ENCODE measurements around the gene COL4A2. TPM values are rescaled to one million over a fixed set of nuclear protein-coding genes. Genes with fewer than 3 reads are reported as not detected.

The COL4A2 gene
- total RNA-seq, 2 donors from 2014 or later, result 999 to 1,135 TPM

DNA sequence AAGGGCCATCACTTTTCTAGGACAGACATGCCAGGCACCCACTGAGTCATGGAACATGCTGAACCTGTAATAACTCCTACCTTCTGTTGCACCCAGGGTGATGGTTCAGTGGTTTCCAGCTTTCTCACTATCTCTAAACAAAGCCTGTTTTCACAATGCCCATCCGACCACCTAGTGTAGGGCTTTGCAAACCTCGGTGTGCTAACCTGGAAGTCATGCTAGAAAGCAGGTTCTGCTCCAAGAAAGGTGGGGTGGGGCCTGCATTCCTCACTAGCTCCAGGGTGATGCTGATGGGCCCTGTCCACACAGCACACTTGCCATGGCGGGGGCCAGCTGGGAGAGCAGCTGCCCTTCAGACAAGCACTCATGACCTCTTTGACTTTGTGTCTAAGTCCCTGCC lies 43.4 kb downstream of the COL4A2 start:
- H3K9me3 ChIP-seq, result no peaks in the 10 kb centered on the region
- H3K4me1 ChIP-seq (ENCODE audit: control insufficient read depth in 1 of 2, low read depth in 2 of 2), result peaks cover 27 to 94% of the 10 kb centered on the region in 2 donors
- TF ChIP-seq, protein P1, sequence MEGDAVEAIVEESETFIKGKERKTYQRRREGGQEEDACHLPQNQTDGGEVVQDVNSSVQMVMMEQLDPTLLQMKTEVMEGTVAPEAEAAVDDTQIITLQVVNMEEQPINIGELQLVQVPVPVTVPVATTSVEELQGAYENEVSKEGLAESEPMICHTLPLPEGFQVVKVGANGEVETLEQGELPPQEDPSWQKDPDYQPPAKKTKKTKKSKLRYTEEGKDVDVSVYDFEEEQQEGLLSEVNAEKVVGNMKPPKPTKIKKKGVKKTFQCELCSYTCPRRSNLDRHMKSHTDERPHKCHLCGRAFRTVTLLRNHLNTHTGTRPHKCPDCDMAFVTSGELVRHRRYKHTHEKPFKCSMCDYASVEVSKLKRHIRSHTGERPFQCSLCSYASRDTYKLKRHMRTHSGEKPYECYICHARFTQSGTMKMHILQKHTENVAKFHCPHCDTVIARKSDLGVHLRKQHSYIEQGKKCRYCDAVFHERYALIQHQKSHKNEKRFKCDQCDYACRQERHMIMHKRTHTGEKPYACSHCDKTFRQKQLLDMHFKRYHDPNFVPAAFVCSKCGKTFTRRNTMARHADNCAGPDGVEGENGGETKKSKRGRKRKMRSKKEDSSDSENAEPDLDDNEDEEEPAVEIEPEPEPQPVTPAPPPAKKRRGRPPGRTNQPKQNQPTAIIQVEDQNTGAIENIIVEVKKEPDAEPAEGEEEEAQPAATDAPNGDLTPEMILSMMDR (IDR thresholded peaks at IDR 0.05), result no peak
- H3K27me3 ChIP-seq (replicated peaks; ENCODE audit: insufficient read depth), result no peaks in the 10 kb centered on the region
- no peak for ATAC-seq (ENCODE audit: insufficient number of reproducible peaks, low FRiP score, low read depth)
- H3K4me3 ChIP-seq, result no peak overlapping the region
- peak overlapping the region; percentile 96 for H3K27ac ChIP-seq
- no peak for DNase-seq (ENCODE audit: low spot score)
- H3K36me3 ChIP-seq, result peaks cover 6% of the 10 kb centered on the region

GRCh38 chr13:110351636-110352420 lies 44.7 kb downstream of the COL4A2 start:
- H3K27me3 ChIP-seq (replicated peaks; ENCODE audit: insufficient read depth), result no peaks in the 10 kb centered on the region
- H3K4me1 ChIP-seq (ENCODE audit: control insufficient read depth in 1 of 2, low read depth in 2 of 2), result peaks cover 23 to 93% of the 10 kb centered on the region in 2 donors
- TF ChIP-seq, protein P1 (IDR thresholded peaks at IDR 0.05), result no peak
- no peak for ATAC-seq (ENCODE audit: insufficient number of reproducible peaks, low FRiP score, low read depth)
- H3K27ac ChIP-seq, result peak overlapping the region; percentile 96
- H3K36me3 ChIP-seq, result no peaks in the 10 kb centered on the region
- no peaks in the 10 kb centered on the region for H3K9me3 ChIP-seq
- no peak overlapping the region for H3K4me3 ChIP-seq
- DNase-seq (ENCODE audit: low spot score), result no peak

DNA sequence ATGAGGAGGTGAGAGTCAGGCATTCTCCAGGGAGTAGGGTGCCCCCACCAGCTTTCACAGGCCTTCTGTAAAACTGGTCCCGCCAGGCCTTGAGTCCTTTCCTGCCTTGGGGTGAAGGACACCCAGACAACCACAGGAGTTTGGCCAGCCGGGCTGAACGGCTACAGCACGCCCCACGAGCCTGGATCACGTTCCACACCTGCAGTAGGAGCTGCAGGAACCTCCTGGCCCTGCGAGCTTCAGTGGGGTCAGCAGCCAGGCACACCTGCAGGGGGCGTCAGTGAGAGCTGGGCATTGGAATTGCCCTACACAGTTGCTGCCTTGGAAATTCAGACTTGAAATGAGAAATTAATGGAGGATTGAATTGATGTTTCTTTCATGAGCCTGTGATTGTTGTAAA lies 45.7 kb downstream of the COL4A2 start:
- H3K27me3 ChIP-seq (replicated peaks; ENCODE audit: insufficient read depth), result no peaks in the 10 kb centered on the region
- peaks cover 22 to 94% of the 10 kb centered on the region in 2 donors for H3K4me1 ChIP-seq (ENCODE audit: control insufficient read depth in 1 of 2, low read depth in 2 of 2)
- no peaks in the 10 kb centered on the region for H3K36me3 ChIP-seq
- TF ChIP-seq, protein P1 (IDR thresholded peaks at IDR 0.05), result no peak
- peak overlapping the region; percentile 31 to 96 for H3K27ac ChIP-seq
- no peak overlapping the region for H3K4me3 ChIP-seq
- DNase-seq (ENCODE audit: low spot score) (no peak), ATAC-seq (ENCODE audit: insufficient number of reproducible peaks, low FRiP score, low read depth) (no peak)
- no peaks in the 10 kb centered on the region for H3K9me3 ChIP-seq

- Histone ChIP-seq H3K36me3 (peaks cover 4% of the 10 kb centered on the region), H3K27ac (peak overlapping the region; percentile 65 to 96), H3K9me3 (no peaks in the 10 kb centered on the region), H3K4me1 (ENCODE audit: control insufficient read depth in 1 of 2, low read depth in 2 of 2) (peaks cover 18 to 87% of the 10 kb centered on the region in 2 donors), H3K27me3 (replicated peaks; ENCODE audit: insufficient read depth) (no peaks in the 10 kb centered on the region), H3K4me3 (no peak overlapping the region)
- DNase-seq (ENCODE audit: low spot score), result no peak
- no peak for ATAC-seq (ENCODE audit: insufficient number of reproducible peaks, low FRiP score, low read depth)
- TF ChIP-seq, protein P1 (IDR thresholded peaks at IDR 0.05), result no peak
Observed at GRCh38 chr13:110353339-110353977, 46.4 kb downstream of the COL4A2 start.

GRCh38 chr13:110354123-110354627 lies 47.1 kb downstream of the COL4A2 start:
- Histone ChIP-seq H3K4me1 (ENCODE audit: control insufficient read depth in 1 of 2, low read depth in 2 of 2) (peaks cover 16 to 82% of the 10 kb centered on the region in 2 donors), H3K36me3 (peaks cover 5% of the 10 kb centered on the region), H3K9me3 (no peaks in the 10 kb centered on the region), H3K27ac (peak overlapping the region; percentile 65 to 96), H3K27me3 (replicated peaks; ENCODE audit: insufficient read depth) (no peaks in the 10 kb centered on the region), H3K4me3 (no peak overlapping the region)
- no peak for ATAC-seq (ENCODE audit: insufficient number of reproducible peaks, low FRiP score, low read depth)
- TF ChIP-seq, protein P1 (IDR thresholded peaks at IDR 0.05), result no peak
- no peak for DNase-seq (ENCODE audit: low spot score)
